GM19025 (cell line): ENCODE data around the gene CARNS1.
A peak's percentile ranks its signal among the peaks of the same experiment; 100 is the strongest.
"Not testable (repeated sequence)": the region's sequence is repeated elsewhere in the genome, so short reads cannot be mapped to it uniquely, and the experiment has no call there.

Experiments
- ATAC-seq: cut with Tn5 transposase; IDR thresholded peaks from one replicate; pipeline ENCODE4 v1.9.1; 2021; ENCODE audit warnings: mild to moderate bottlenecking, low read depth, moderate library complexity; ENCODE audit not compliant: unreplicated experiment

CARNS1 gene

DNA sequence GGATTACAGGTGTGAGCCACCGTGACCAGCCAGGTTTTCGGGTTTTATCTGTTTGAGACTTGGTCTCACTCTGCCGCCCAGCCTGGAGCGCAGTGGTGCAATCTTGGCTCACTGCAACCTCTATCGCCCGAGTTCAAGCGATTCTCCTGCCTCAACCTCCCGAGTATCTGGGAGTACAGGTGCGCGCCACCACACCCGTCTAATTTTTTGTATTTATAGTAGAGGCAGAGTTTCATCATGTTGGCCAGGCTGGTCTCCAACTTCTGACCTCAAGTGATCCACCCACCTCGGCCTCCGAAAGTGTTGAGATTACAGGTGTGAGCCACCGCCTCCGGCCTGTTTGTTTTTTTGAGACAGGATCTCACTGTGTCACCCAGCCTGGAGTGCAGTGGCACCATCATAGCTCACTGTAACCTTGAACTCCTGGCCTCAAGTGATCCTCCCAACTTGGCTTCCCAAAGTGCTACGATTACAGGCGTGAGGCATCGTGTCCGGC is 11.9 kb downstream of the CARNS1 start:
- ATAC-seq, result not testable (repeated sequence)

- peak; percentile 74 for ATAC-seq
Measured at GRCh38 chr11:67428052-67429001, 12.8 kb downstream of the CARNS1 start, which contains the start of gene RPS6KB2. TSS of gene RPS6KB2 (plus strand) at chr11:67428494. CDS start at chr11:67428546, 52 bp downstream.

GRCh38 chr11:67429038-67429668 is 13.7 kb downstream of the CARNS1 start:
- ATAC-seq, result no peak

- no peak for ATAC-seq
Measured at GRCh38 chr11:67429722-67430121, 14.2 kb downstream of the CARNS1 start.

- no peak for ATAC-seq
Measured at GRCh38 chr11:67431346-67432249, 16.1 kb downstream of the CARNS1 start.

DNA sequence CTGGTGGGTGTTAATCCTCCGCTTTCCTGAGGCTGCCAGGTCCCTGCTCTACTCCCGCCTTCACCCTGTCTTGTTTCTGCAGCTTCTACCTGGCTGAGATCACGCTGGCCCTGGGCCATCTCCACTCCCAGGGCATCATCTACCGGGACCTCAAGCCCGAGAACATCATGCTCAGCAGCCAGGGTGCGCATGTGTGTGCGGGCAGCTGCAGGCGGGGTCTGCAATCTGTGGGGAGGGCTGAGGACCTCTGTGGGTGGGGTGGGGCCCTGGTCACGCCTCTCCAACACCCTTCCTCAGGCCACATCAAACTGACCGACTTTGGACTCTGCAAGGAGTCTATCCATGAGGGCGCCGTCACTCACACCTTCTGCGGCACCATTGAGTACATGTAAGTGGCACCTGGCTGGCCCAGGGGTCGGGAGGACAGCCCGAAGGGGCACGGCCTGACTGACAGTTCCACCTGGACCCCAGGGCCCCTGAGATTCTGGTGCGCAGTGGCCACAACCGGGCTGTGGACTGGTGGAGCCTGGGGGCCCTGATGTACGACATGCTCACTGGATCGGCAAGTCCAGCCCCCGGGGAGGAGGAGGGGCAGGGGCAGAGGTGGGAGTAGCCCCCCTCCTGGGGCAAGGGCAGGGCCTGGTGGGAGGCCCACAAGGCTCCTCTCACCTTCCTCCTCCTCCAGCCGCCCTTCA is 17.3 kb downstream of the CARNS1 start:
- no peak for ATAC-seq

GRCh38 chr11:67433536-67434394 is 18.3 kb downstream of the CARNS1 start:
- ATAC-seq, result no peak

DNA sequence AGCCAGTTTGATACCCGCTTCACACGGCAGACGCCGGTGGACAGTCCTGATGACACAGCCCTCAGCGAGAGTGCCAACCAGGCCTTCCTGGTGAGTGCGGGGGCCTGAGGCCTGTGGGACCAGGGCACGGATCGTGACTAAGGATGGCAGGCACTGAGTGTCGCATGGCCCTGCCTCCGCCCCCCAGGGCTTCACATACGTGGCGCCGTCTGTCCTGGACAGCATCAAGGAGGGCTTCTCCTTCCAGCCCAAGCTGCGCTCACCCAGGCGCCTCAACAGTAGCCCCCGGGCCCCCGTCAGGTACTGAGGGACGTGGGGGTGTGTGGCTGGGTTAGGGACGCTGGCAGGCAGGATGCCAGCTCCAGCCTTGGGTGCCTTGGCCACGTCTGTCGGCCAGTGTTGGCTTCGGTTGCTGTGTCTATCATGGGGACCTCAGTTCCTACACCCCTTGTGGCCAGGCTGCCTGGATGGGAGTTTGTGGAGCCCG is 19.0 kb downstream of the CARNS1 start:
- no peak for ATAC-seq

GRCh38 chr11:67435031-67435726 is 19.7 kb downstream of the CARNS1 start:
- ATAC-seq, result no peak

DNA sequence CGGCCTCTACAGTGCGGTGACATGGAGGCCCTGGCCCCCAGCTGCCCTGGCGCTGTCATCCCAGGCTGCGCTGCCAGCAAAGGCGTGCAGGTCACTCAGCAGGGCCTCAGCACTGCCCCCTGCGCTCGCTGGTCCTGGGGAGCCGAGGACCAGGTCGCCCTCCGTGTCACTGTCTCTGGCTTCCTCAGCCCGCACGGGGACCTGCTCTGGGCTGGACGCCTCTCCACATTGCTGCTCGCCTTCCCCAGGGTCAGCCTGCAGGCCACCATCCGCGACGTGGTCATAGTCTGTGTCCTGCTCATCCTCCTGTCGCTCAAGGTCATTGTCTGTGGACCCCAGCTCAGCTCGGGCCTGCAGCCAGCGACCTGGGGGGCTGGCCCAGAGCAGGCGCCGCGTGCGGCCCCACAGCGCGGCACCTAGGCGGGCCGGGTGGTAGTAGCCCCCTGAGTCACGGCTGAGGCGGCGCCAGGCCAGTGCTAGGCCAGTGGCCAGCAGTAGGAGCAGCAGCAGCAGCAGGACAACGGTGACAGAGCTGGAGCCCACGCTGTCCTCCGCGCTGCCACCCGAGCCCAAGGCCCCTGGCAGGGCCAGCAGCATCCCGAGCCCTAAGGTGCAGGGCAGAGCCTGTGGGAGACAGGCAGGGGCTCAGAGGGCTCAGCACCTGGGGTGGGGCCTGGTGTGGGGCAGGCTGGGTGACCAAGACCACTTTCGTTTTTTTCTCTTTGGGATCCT is 20.4 kb downstream of the CARNS1 start:
- no peak for ATAC-seq

DNA sequence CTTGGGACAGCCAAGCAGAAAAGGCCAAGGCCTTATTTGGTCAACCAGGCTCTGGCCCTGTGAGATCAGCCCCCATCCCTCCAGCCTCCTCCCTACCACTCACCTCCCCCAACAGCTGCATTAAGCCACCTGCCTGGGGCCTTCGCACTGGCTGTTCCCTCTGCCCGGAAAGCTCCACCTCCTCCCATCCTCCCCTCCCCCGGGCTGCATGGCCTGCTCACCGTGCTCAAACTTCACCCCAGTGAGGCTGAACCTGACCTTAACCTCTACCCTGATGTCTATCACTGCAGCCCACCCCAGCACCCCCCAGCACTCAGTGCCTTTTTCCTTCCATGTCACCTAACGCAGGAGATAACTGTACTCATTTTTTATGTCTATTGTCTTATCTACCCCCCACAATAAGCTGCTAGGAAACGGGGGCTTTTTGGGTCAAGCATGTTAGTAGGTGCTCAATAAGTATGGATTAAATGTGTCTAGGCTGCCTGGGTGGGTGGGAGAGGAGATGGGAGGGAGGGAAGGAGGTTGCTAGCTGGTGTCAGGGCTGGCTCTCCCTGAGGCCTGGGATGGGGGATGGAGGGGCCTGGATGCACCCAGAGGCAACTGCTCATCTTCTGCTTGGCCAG is 21.1 kb downstream of the CARNS1 start:
- no peak for ATAC-seq

DNA sequence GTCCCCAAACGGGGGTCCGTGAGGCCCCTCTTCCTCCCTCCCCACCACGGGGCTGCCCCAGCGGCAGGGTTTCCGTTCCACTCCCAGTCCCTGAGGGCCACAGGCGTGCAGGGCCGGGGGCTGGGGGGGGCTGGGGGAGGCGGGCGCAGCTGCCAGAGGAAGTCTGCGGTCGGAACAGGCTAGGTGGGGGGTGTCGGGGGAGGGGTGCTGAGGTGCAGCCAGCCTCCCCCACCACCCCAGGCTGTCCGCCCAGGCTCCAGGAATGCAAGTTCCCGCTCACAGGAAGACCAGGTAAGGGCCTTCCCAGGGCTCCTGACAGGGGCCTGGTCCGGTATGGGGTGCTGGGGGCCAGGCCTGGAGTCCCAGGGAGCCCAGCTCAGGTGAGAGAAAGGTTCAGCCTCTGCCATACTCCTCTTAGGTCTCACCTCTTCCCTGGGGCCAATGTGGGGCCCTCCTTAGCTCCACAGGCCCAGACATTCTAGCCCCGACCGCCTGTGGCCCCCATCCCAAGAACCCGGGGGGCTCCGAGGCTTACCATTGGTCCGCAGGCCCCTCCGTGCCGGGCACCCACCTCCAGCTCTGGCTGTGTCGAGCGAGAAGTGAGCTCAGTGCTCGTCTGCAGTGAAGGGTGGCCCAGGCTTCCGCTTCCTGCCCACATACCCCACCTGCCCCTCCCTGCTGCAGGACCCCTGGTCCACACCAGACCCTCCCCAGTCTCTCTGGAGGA is 21.8 kb downstream of the CARNS1 start, which contains the start of gene PTPRCAP:
Gene PTPRCAP, minus strand, starts transcription at position 601 of the 727 bp plus-strand sequence. Its CDS starts 63 bp downstream, at position 538.
- no peak for ATAC-seq

DNA sequence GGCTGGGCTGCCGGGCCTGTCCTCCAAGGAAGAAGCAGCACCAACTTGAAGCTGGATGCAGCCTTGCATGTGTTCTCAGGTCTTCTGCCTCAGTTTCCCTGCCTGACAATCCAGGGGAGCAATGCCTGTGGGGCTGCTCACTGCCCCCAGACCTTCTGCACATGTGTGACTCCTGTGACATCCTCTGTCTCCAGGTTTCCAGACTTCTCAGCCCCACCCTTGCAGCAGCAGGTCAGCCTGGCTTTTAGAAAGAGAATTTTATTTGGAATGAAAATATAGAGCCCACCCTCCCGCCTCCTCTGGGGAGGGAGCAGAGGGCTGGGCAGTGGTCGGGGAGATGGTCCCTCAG is 22.3 kb downstream of the CARNS1 start:
- ATAC-seq, result no peak

- ATAC-seq, result no peak
Measured at GRCh38 chr11:67438158-67438902, 22.9 kb downstream of the CARNS1 start.

DNA sequence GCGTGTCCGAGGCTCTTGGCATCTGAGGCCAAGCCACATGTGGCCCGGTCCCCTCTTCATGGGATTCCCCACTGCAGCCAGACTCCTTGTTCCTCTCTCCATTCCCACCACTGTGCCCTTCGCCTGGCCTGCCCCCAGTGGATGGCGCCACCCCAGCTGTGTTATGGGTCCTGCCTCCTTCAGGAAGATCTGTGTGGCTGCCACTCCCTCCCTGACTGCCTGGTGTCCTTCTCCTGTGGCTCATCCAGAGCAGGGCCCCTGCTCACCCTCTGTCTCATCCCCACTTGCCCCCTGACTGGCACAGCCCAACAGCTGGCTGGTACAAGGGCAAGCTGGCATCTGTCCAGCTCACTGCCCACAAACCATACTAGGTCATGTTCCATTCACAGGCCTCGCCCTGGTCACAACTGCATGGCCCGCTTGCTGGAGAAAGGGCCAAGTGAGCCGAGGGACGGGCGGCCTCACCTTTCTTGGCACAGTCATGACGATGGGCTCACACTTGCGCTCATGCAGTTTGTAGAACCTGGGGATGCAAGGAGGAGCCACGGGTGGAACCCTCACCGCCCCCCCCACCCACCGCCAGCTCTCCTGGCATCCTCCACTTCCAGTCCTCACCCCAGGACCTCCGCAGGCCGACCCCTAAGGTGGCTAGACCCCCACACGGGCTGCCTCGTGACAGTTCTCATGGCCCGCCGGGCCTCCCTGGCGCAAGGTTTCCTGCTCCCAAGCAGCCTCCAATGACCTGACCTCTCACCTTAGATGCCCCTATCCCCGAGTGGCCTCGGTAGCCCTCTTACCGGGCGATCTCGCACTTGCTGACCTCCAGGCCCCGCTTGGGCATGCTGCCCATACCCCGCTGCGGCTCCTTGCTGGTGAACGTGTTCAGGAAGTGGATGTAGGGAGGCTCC is 24.1 kb downstream of the CARNS1 start:
- no peak for ATAC-seq
